OCI-LY3 (cell line): ENCODE measurements around the gene RAD51B.

ENCODE experiments used
- EZH2phosphoT487 ChIP-seq: fragments of 200-600 bp; shearing (Covaris generic); IDR thresholded peaks from 2 replicates; pipeline ENCODE4 v1.6.1; 2018; ENCODE audit warnings: antibody characterized with exemption, mixed run types, low read depth
- TF ChIP-seq, protein P1 (sequence below): fragments of 200-600, 300-600 bp; sonication (generic); IDR thresholded peaks from 2 replicates; pipeline ENCODE4 v1.5.1; 2014; ENCODE audit warnings: antibody characterized with exemption, low read length, low read depth

DNA sequence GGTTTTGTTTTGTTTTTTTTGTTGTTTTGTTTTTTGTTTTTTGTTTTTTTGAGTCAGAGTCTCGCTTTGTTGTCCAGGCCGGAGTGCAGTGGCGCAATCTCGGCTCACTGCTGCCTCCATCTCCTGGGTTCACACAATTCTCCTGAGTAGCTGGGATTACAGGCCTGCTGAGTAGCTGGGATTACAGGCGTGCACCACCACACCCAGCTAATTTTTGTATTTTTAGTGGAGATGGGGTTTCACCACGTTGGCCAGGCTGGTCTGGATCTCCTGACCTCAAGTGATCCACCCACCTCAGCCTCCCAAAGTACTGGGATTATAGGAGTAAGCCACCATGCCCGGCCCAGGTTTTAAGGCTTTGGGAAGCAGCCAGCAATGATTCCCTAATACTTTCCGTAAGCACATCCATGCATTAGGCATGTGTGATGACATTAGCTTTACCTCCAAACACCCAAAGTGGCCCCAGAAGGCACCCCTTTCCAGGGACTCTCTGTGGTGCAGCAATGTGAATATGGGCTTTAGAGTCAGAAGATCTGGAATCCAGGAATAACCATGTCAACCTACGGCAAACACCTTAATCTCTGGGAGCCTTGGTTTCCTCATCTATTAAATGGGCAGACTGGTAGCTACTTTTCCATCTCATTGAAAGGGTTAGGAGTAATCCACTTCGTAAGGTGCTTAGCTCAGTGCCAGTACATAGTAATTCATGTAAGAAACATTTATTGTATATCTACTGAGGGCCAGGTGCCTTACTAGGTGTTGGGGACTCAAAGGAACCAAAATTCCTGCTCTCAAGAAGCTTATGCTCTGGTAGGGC is 820.4 kb downstream of the RAD51B start:
- TF ChIP-seq, protein P1, sequence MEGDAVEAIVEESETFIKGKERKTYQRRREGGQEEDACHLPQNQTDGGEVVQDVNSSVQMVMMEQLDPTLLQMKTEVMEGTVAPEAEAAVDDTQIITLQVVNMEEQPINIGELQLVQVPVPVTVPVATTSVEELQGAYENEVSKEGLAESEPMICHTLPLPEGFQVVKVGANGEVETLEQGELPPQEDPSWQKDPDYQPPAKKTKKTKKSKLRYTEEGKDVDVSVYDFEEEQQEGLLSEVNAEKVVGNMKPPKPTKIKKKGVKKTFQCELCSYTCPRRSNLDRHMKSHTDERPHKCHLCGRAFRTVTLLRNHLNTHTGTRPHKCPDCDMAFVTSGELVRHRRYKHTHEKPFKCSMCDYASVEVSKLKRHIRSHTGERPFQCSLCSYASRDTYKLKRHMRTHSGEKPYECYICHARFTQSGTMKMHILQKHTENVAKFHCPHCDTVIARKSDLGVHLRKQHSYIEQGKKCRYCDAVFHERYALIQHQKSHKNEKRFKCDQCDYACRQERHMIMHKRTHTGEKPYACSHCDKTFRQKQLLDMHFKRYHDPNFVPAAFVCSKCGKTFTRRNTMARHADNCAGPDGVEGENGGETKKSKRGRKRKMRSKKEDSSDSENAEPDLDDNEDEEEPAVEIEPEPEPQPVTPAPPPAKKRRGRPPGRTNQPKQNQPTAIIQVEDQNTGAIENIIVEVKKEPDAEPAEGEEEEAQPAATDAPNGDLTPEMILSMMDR, result no peak
- no peak for TF ChIP-seq EZH2phosphoT487
